BE2C (cell line): Measurements from ENCODE around the gene CTNNBL1. TPM values are rescaled to one million over a fixed set of nuclear protein-coding genes. Genes with fewer than 3 reads are reported as not detected.

ENCODE experiments used
- DNase-seq: peaks from one replicate; pipeline ENCODE4 v3.0.0-alpha.2; 2020
- H3K27me3 ChIP-seq: fragments of 250-450 bp; sonication (Bioruptor Pico); 2 replicates; pipeline ENCODE4 v1.5.1; 2020; ENCODE audit warnings: mild to moderate bottlenecking
- H3K36me3 ChIP-seq: fragments of 250-450 bp; sonication (Bioruptor Pico); 2 replicates; pipeline ENCODE4 v1.5.1; 2020; ENCODE audit warnings: mild to moderate bottlenecking
- H3K4me1 ChIP-seq: fragments of 250-450 bp; sonication (Bioruptor Pico); 2 replicates; pipeline ENCODE4 v1.5.1; 2020
- H3K4me3 ChIP-seq: 2 replicates; pipeline ENCODE4 v1.5.1; 2011; ENCODE audit warnings: low read depth, low read length
- H3K9me3 ChIP-seq: fragments of 250-450 bp; sonication (Bioruptor Pico); 2 replicates; pipeline ENCODE4 v1.5.1; 2020
- CTCF ChIP-seq: IDR thresholded peaks from 2 replicates; pipeline ENCODE4 v1.5.1; 2012; ENCODE audit warnings: mild to moderate bottlenecking, low read depth, low read length
- polyA plus RNA-seq: library from polyadenylated mRNA; unstranded; fragments of >200 nt; gene quantifications from one replicate; pipeline ENCODE4 v1.2.1, GENCODE V29; 2012; ENCODE audit warnings: low read depth, missing spikeins; ENCODE audit not compliant: insufficient read length, insufficient read depth

The CTNNBL1 gene
- 109 TPM for polyA plus RNA-seq

- Histone ChIP-seq H3K9me3 (no peaks in the 10 kb centered on the region), H3K4me3 (peak within 1 kb of the TSS; percentile 90), H3K4me1 (no peaks in the 10 kb centered on the region; the same call in 1 of the 2 replicates), H3K27me3 (no peaks in the 10 kb centered on the region), H3K36me3 (no peaks in the 10 kb centered on the region)
- peak; percentile 99 for DNase-seq
- 0 out of 2 replicates have a peak, but pooled peaks have one; percentile 3 for TF ChIP-seq CTCF
Measured at GRCh38 chr20:37693635-37694626, at the start of gene CTNNBL1. TSS of gene CTNNBL1 (plus strand) at chr20:37694030. CDS start at chr20:37694123, 93 bp downstream.

- H3K27me3 ChIP-seq, result peaks cover 7% of the 10 kb centered on the region
- TF ChIP-seq CTCF, result no peak
Measured at GRCh38 chr20:37644605-37645004, 49.2 kb upstream of the CTNNBL1 start.

GRCh38 chr20:37647946-37648345 is 45.9 kb upstream of the CTNNBL1 start:
- Histone ChIP-seq H3K4me3 (no peak overlapping the region), H3K27me3 (no peaks in the 10 kb centered on the region), H3K36me3 (no peaks in the 10 kb centered on the region), H3K4me1 (no peaks in the 10 kb centered on the region; the same call in 1 of the 2 replicates), H3K9me3 (no peaks in the 10 kb centered on the region)
- no peak for DNase-seq
- TF ChIP-seq CTCF, result no peak

More at GRCh38 chr20:37644605-37645004, 49.2 kb upstream of the CTNNBL1 start:
- Histone ChIP-seq H3K4me3 (no peak overlapping the region), H3K9me3 (no peaks in the 10 kb centered on the region), H3K4me1 (no peaks in the 10 kb centered on the region), H3K36me3 (no peaks in the 10 kb centered on the region)
- no peak for DNase-seq

GRCh38 chr20:37649017-37649416 is 44.8 kb upstream of the CTNNBL1 start:
- Histone ChIP-seq H3K4me3 (no peak overlapping the region), H3K27me3 (no peaks in the 10 kb centered on the region), H3K4me1 (no peaks in the 10 kb centered on the region; the same call in 1 of the 2 replicates), H3K36me3 (no peaks in the 10 kb centered on the region), H3K9me3 (no peaks in the 10 kb centered on the region)
- no peak for DNase-seq
- no peak for TF ChIP-seq CTCF

GRCh38 chr20:37649676-37650370 is 44.0 kb upstream of the CTNNBL1 start:
- H3K9me3 ChIP-seq, result no peaks in the 10 kb centered on the region
- no peaks in the 10 kb centered on the region for H3K27me3 ChIP-seq
- no peak for DNase-seq
- H3K4me1 ChIP-seq, result no peaks in the 10 kb centered on the region; the same call in 1 of the 2 replicates
- no peaks in the 10 kb centered on the region for H3K36me3 ChIP-seq
- no peak overlapping the region for H3K4me3 ChIP-seq
- no peak for TF ChIP-seq CTCF
